OCI-LY7 (cell line): ENCODE data around the gene TBL1XR1. TPM values are rescaled to one million over a fixed set of nuclear protein-coding genes. Genes with fewer than 3 reads are reported as not detected.

Experiments
- BruUV-seq: library from RNA; stranded (reverse); fragments of 400-500 nt; replicated peaks from 2 replicates; lab custom pipeline; 2021; lab: Mats Ljungman, UMichigan
- CTCF ChIA-PET: fragments of 300-600 bp; sonication (Branson Sonifier 250); formaldehyde crosslinking; loops from one replicate; lab custom pipeline; 2022; ENCODE audit warnings: antibody characterized with exemption; ENCODE audit not compliant: unreplicated experiment; lab: Charles Lee
- POLR2A ChIA-PET: fragments of 300-600 bp; sonication (Branson Sonifier 250); formaldehyde crosslinking; loops from one replicate; lab custom pipeline; 2022; ENCODE audit warnings: antibody characterized with exemption; lab: Charles Lee
- DNase-seq: peaks from one replicate; pipeline ENCODE4 v3.0.0-alpha.2; 2015; ENCODE audit warnings: low spot score
- H2AFZ ChIP-seq: fragments of 200-600 bp; sonication (generic), shearing (Covaris generic); 2 replicates; pipeline ENCODE4 v1.6.1; 2014; ENCODE audit warnings: mild to moderate bottlenecking, antibody characterized with exemption, low read length, moderate library complexity
- H3K27ac ChIP-seq: fragments of 200-600 bp; sonication (generic); 2 replicates; pipeline ENCODE4 v1.5.1; 2014; ENCODE audit warnings: mixed run types, low read depth, mild to moderate bottlenecking, moderate library complexity, low read length, inconsistent platforms; ENCODE audit not compliant: poor library complexity, severe bottlenecking
- H3K36me3 ChIP-seq: fragments of 200-600 bp; sonication (generic); 2 replicates; pipeline ENCODE4 v1.6.1; 2014; ENCODE audit warnings: mild to moderate bottlenecking, antibody characterized with exemption, low read length, moderate library complexity, mixed read lengths; ENCODE audit not compliant: insufficient read depth
- H3K4me1 ChIP-seq: fragments of 200-600 bp; sonication (generic); 2 replicates; pipeline ENCODE4 v1.5.1; 2014; ENCODE audit warnings: mild to moderate bottlenecking, low read length; ENCODE audit not compliant: insufficient read depth, poor library complexity, severe bottlenecking
- H3K4me2 ChIP-seq: fragments of 200-600 bp; sonication (generic); 2 replicates; pipeline ENCODE4 v1.6.1; 2014; ENCODE audit warnings: mild to moderate bottlenecking, low read length
- H3K4me3 ChIP-seq: fragments of 200-600 bp; sonication (generic); 2 replicates; pipeline ENCODE4 v1.5.1; 2014; ENCODE audit warnings: mild to moderate bottlenecking, low read depth, low read length; ENCODE audit not compliant: poor library complexity, severe bottlenecking
- H3K79me2 ChIP-seq: fragments of 200-600 bp; sonication (generic); 2 replicates; pipeline ENCODE4 v1.6.1; 2016; ENCODE audit warnings: low read depth, mild to moderate bottlenecking, low read length, moderate library complexity, mixed read lengths; ENCODE audit not compliant: insufficient read depth
- H3K9me2 ChIP-seq: fragments of 200-600 bp; sonication (generic); 2 replicates; pipeline ENCODE4 v1.6.1; 2016; ENCODE audit warnings: mild to moderate bottlenecking, low read length, mixed read lengths; ENCODE audit not compliant: insufficient read depth
- H3K9me3 ChIP-seq: fragments of 200-600 bp; sonication (generic); 2 replicates; pipeline ENCODE4 v1.6.1; 2014; ENCODE audit warnings: mild to moderate bottlenecking, mixed run types, low read length, mixed read lengths
- H4K20me1 ChIP-seq: fragments of 200-600 bp; sonication (generic); 2 replicates; pipeline ENCODE4 v1.6.1; 2014; ENCODE audit warnings: mild to moderate bottlenecking, antibody characterized with exemption, low read length, moderate library complexity, mixed read lengths; ENCODE audit not compliant: insufficient read depth
- EZH2phosphoT487 ChIP-seq: fragments of 200-600 bp; sonication (generic); IDR thresholded peaks from 2 replicates; pipeline ENCODE4 v1.6.1; 2018; ENCODE audit warnings: low read depth, borderline replicate concordance, mild to moderate bottlenecking, mixed run types, antibody characterized with exemption, low read length, moderate library complexity, mixed read lengths
- intact Hi-C: fragments of 100-400 bp; cut with micrococcal nuclease; formaldehyde crosslinking; loops from one replicate; pipeline ENCODE4 v1.10.0; 2022; ENCODE audit not compliant: unreplicated experiment
- total RNA-seq, 2 experiments: library from RNA; depleted of rRNA in 1 of 2; stranded (reverse); fragments of >200 nt in 1 of 2; shearing (Covaris generic) in 1 of 2; gene quantifications; 2 replicates each; pipeline ENCODE4 v1.2.3, GENCODE V29; 2014 to 2022
- TF ChIP-seq, protein P1 (sequence below): fragments of 200-600 bp; sonication (generic); conservative IDR thresholded peaks from 2 replicates; pipeline ENCODE4 v1.5.1; 2014; ENCODE audit warnings: mild to moderate bottlenecking, antibody characterized with exemption, low read length, moderate library complexity, mixed read lengths

Gene TBL1XR1
- total RNA-seq, 2 experiments from 2014 or later = 103 to 158 TPM

DNA sequence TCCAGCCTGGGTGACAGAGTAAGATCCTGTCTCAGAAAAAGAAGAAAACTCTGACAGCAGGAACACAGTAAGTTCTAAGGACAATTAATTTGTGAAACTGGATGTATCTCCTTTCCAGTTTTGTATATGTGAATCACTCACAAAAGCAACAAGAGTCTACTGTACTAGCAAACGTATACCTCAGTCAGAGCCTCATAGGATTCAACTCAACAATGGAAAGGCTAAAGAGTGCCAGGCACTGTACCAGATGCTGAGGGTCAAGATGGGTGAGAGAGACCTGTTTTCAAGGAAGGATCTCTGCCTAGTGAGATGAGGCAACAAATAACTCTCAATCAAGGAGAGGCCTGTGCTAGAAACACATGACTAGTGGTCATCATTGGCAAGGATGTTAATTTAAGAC, 14.9 kb downstream of the TBL1XR1 start:
- ChIA-PET POLR2A (interaction anchor here (0.7 to 1.0 kb wide), 2 partner anchors 10 to 131 kb away, joined by 3 to 5 read pairs; no protein-coding TSS in a partner anchor), CTCF (no interaction called here)
- H3K36me3 ChIP-seq = peaks cover 26% of the 10 kb centered on the region; the same call in 1 of the 2 replicates
- no TSS peak for BruUV-seq
- no peaks in the 10 kb centered on the region for H3K9me2 ChIP-seq
- peaks cover 100% of the 10 kb centered on the region for H3K79me2 ChIP-seq
- TF ChIP-seq, protein P1, sequence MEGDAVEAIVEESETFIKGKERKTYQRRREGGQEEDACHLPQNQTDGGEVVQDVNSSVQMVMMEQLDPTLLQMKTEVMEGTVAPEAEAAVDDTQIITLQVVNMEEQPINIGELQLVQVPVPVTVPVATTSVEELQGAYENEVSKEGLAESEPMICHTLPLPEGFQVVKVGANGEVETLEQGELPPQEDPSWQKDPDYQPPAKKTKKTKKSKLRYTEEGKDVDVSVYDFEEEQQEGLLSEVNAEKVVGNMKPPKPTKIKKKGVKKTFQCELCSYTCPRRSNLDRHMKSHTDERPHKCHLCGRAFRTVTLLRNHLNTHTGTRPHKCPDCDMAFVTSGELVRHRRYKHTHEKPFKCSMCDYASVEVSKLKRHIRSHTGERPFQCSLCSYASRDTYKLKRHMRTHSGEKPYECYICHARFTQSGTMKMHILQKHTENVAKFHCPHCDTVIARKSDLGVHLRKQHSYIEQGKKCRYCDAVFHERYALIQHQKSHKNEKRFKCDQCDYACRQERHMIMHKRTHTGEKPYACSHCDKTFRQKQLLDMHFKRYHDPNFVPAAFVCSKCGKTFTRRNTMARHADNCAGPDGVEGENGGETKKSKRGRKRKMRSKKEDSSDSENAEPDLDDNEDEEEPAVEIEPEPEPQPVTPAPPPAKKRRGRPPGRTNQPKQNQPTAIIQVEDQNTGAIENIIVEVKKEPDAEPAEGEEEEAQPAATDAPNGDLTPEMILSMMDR = no peak
- no peak for TF ChIP-seq EZH2phosphoT487
- no peak overlapping the region for H3K4me3 ChIP-seq
- DNase-seq = no peak
- no peak overlapping the region for H3K27ac ChIP-seq
- intact Hi-C loops = no loop called here
- H3K4me1 ChIP-seq = peaks cover 68% of the 10 kb centered on the region
- H4K20me1 ChIP-seq = peaks cover 62% of the 10 kb centered on the region
- no peaks in the 10 kb centered on the region for H3K9me3 ChIP-seq
- H2AFZ ChIP-seq = no peak overlapping the region
- peak overlapping the region; percentile 25; the same call in 1 of the 2 replicates for H3K4me2 ChIP-seq

DNA sequence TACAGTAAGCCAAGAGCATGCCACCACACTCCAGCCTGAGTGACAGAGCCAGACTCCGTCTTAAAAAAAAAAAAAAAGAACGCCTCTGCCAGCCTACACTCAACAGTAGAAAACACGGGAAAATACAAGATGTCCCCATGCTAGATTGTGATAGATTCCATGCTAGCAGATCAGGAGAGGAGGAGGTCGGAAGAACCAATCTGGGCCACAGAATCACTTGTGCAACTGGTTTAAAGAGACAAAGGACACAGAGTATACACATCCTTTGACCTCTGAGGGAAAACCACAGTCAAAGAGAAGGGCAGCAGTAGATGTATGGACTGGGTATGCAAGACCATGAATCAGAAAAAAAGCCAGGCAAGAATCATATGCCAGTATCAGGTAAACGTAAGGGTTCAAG, 15.9 kb downstream of the TBL1XR1 start:
- peak overlapping the region; percentile 25; the same call in 1 of the 2 replicates for H3K4me2 ChIP-seq
- DNase-seq = no peak
- CTCF ChIA-PET = no interaction called here

More for the DNA sequence above, 15.9 kb downstream of the TBL1XR1 start:
- Histone ChIP-seq H3K9me3 (no peaks in the 10 kb centered on the region), H3K36me3 (peaks cover 30% of the 10 kb centered on the region; the same call in 1 of the 2 replicates), H3K27ac (no peak overlapping the region), H3K4me1 (peaks cover 64% of the 10 kb centered on the region), H3K4me3 (no peak overlapping the region), H3K79me2 (peaks cover 100% of the 10 kb centered on the region), H2AFZ (no peak overlapping the region), H3K9me2 (no peaks in the 10 kb centered on the region), H4K20me1 (peaks cover 62% of the 10 kb centered on the region)
- TF ChIP-seq, protein P1 = no peak
- no peak for TF ChIP-seq EZH2phosphoT487
- intact Hi-C loops = no loop called here
- BruUV-seq = no TSS peak
- POLR2A ChIA-PET = interaction anchor here (0.7 to 1.8 kb wide), 2 partner anchors 11 to 22 kb away, joined by 3 to 13 read pairs; no protein-coding TSS in a partner anchor
